HS-27A (cell line): ENCODE results near the gene PITX2.

Source experiments
- DNase-seq: peaks from one replicate; pipeline ENCODE4 v3.0.0-alpha.2; 2012; ENCODE audit warnings: low read depth, missing footprints

Gene PITX2

DNA sequence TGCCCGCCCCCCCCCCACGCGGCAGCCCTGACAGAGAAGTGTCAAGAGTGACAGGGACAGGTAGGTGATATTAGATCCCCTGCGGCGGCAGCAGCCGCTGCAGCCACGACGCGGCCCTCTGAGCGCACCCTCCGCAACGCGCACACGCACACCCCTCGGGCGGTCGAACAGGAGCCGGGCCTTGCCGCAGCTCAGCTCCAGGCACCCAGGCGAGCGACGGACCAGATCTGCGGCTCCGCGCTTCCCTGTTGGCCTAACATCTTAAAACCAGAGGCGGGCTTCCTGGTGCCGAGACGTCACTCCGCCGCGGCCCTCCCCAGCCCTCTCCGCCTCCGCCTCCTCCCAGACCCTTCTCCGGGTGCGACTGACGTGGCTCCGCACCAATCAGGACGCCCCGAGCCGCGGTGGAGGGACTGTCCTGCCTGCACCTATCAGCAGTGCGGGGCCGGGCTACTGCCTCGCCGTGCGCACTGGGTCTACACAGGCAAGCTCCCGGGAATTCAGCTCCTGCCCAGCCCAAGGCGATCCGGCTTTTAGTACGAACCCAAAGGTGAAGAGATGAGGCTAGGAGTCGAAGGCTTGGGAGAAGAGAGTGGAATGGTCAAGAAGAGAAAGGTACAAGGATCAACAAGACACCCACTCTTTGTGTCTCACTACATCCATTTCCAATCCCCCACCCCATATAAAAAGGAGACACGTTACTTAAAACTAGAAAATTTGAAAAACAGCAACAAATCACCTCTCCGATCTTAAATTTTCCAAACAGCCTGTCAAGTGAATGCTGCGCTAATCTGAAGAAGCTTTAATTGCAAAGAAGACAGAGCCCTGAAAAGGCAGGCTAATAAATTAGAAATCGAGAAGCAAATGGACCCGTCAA, at the start of gene PITX2:
Gene PITX2 (minus strand): TSS at position 237 of the 877 bp plus-strand sequence. CDS start 617 bp downstream, outside the sequence.
- DNase-seq, result peak; percentile 88

DNA sequence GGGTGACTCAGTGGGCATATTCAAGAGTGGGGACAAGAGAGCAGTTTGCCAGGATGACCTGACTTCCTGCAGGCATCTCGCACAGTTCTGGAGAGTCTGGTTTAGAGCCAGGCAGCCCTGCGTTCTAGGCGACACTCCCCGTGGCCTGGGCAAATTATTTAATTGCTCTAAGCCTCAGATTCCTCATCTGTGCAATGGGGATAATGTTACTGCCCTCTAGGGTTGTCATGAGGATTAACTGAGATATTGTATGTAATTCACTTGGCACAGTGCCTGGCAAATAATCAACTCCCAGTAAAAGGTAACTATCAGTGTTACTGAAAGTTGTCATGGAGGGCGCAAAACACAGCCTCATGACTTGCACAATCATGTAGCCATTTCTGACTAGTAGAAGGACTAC, 48.8 kb upstream of the PITX2 start:
- DNase-seq, result no peak

DNA sequence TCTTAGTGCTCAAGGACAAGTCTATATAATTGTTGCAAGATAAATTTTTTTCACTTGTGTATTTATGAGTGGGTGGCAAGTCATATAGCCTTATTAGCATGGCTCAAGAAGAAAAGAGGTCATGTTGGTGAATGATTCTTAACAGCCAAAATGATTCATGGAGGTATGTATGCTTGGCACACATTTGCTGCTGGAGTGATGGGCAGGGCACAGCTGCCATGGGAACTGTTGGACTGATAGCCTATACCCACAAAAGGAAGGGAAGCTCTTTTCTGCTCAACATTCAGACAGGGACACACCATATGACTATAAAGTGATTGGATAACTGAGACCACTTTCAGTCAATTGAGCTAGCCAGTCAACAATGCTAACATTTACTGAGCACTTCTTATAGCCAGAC, 46.8 kb upstream of the PITX2 start:
- DNase-seq, result no peak

DNA sequence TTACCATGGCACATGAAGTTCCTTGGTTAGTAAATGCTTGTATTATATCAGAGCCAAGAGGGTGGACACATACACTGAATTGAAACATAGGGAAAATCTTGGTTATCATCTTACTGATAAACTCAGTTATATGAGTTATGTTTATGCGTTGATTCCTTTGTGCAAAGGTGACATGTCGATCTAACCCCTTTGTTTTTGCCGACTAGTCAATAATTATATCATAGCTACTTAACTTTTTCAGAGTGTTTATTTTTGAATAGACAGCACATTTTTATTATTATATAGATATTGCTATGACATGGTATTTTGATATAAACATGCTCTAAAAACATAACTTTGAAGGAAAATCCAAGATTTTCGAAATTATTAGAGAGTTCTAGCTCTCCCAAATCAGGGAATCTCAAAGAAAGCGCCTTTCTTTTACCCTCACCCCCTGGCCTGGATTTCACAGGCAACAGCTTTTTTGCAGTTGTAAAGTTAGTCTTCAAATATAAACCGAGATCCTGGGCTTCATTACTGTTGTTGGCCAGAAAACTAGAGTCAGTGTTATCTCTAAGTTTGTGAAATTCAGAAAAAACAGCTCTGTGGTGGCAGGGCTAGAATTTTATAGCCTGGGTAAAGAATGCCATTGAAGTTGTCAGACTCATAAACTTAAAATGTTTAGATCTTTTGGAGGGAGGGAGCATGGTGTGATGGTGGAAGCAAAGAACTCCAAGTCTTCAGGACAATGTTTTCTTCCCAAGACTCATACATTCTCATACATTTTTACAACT, 45.8 kb upstream of the PITX2 start:
- no peak for DNase-seq

DNA sequence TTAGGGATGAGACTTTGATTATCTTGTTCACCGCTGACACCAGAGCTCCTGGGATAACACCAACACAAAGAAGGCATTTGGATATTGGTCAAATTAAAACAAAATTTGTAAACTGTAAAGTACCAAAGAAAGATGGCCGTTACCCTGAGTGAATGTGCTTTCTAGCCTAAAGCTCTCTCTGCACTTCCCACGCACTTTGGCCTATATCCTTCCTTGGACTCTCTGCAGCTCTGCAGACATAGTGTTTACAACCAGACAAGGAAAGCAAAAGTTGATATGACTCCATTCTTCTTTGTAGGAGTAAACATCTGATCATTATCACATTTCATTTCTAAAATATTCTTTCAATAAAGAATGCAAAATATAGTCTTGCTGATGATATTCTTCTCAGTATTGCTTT, 44.8 kb upstream of the PITX2 start:
- DNase-seq, result no peak

DNA sequence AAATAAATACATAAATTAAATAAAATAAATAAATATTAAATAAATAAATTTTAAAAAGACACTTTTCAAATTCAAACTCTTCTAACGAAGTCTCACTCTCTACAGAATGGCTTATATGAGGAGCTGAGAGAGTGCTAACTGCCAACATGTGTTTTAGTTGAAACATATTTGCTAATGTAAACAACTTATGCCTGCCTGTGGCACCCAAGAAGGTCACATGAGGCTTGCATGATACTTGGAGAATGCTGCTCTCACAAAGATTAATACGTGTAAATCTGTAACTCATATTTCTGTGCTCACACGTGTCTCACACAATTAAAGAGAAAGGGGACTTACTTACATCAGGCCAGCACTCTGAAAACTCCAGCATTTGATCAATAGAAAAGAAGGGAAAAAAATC, 43.2 kb upstream of the PITX2 start:
- no peak for DNase-seq

DNA sequence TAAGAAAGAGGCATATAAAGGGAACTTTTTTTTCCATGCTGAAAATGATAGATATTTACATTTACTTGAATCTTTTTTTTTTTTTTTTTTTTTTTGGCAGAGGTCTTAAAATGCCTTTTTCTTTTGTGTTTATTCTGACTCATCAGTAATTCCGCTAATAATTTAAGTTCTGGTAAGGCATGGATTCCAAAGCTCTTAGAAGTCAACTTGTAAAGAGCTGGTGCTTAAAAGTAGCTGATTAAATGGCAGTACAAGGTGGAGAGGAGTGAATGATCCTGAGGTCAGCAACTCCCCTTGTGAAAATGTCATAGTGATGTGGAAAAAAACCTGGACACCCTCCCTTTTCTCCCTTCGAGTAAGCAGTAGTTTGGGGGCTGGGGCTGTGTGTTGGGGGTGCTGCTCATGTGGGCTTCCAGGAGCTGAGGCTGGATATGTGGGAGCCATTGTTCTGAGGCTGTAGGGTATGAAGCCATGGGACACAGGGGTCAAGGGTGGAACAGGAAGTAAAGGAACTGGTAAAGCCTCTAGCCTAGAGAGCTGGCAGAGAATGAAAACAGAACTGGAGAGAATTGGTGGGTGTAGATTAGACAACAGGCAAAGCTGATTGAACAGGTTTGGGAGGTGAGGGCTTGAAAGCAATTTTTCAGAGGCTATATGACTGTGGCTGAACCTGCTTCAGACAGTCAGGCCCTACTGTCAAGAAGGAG, 41.0 kb upstream of the PITX2 start:
- peak; percentile 70 for DNase-seq

DNA sequence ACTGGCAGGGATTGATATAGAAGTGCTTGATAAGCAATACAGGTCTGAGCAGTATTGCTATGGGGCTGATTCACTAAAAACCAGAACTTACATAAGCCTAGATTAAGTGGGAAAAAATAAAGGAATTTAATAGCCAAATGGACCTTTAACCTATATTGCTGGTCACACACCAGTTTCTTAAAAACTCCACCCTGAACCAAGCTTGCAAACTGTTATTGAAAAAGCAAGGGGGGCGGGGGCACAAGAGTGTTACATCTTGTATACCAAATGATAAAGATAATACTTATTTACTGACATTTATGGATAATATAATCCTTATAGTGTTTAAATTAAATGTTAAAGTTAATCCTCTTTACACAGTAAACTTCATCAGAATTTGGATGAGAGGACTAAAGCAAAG, 40.3 kb upstream of the PITX2 start:
- no peak for DNase-seq

DNA sequence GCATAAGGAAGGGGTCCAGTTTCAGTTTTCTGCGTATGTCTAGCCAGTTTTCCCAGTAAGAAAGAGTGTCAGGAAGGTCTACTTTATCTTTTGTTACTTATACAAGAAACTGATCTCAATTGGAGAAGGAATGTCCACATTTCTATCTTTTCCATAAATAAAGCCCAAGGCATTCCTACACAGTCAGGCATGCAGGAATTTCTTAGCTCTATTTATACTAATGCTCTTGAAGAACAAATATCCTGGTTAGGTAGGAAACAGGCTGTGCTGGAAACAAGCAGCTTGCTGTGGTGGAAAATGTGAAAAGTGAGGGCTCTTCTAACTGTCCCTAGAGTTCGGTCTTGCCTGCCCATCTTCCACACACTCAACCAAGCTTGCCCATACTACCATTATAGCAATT, 37.9 kb upstream of the PITX2 start:
- no peak for DNase-seq

DNA sequence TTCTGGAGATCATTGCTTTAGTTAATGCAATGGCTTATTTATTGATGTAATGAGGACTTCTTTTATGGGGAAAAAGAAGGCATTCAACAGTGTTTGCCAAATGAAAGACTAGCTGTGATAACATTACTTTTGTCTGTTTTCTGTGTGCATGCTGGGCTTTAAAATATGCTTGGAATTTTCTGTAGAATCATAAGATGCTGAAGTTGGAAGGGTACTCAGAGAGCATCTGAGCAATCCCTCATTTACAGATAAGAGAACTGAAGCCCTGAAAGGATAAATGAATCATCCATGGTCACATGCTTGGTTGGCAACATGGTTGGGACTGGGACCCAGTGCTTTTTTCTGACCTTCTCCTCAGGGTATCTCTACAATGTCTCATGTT, 31.4 kb upstream of the PITX2 start:
- peak; percentile 70 for DNase-seq

DNA sequence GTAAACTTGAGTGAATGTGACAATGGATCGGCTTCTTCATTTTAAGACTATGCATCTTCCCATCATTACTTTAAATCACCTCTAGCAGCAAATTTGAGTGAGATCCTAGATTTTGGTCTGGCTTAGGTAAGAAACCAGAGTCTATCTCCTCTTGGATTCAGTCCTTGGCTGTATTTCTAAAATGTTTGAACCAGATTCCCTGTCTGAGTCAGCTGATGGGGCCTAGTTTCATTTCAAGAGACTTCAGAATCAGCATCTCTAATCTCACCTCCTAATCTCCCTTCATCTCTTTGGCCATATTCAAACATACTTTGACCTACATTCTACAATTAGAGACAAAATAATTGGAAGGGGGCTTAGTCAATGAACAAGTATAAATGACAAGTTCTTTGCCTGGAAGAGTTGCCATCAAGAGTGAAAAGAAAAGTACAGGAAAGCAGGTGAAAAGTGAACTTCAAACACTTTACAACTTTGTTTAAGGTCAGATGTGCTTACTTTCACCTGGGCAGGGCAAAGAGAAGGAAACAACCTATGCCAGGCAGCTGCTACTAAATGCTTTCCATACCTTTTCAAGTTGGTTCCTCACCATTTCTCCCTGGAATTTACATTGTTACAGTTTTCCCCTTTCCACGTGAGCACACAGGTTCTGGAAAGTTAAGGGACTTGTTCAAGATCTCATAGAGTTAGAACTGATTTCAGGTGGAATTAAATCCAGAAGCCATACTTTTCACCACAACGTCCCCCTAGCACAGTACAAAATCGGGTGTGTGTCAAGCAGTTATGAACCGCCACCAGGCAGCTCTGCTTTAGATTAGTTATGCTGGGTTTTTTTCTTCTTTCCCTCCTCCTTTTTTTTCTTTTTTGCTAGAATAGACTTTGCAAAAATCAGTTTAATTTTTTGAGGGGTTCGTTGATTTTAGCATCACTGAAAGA, 30.7 kb upstream of the PITX2 start:
- no peak for DNase-seq

DNA sequence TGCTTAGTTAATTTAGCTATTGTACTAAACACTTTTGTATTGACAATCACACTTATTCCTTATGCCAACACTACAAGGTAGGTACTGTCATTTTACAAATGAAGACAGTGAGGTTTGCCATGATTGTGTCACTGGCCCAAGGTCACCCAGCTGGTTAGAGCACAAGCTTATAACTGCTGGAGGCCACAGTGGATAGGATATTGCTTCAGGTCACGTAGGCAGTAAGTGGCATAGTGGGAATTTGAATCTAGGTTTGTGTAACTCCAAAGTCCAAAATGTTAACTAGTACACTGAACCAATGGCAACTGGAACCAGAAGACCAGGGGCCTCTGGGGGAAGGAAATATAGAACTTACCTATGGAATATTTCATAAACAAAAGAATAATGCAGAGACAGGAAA, 21.1 kb upstream of the PITX2 start:
- DNase-seq, result no peak

DNA sequence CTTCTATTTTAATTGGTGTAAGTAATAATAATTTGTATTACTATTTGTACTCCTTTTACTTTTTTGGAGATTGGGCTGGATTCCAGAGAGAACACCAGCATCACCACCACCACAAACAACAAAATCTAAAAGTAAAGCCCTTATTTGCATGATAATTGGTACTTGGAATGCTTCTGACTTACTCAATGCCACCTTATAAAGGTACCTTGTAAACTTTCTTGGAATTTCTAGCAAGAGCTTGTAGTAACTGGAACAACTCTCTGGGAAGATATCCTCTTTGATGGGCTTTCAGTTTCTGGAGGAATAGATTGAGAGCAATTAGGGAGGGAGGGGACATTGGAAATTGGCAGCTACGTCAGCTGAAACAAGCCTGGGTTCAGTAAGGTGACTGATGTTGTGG, 20.2 kb upstream of the PITX2 start:
- no peak for DNase-seq

DNA sequence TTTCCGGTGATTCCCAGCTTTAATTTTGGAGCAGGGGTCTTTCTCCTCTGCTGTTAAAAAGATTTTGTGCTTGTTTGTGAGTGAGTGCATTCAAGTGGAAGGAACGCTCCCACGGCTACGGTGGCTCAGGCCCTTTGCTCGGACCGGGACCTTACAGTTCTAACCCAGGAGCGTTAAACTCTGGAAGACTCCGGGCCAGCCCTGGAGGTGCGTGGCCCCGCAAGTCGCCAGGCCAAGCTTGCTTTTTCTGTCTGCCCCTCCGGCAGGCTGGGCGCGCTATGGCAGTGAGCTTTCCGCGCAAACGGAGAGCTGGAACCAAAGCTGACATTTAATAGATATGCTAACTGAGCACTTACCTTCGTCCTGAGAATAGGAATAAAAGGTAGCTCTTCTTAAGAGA, 18.3 kb upstream of the PITX2 start:
- DNase-seq, result no peak

DNA sequence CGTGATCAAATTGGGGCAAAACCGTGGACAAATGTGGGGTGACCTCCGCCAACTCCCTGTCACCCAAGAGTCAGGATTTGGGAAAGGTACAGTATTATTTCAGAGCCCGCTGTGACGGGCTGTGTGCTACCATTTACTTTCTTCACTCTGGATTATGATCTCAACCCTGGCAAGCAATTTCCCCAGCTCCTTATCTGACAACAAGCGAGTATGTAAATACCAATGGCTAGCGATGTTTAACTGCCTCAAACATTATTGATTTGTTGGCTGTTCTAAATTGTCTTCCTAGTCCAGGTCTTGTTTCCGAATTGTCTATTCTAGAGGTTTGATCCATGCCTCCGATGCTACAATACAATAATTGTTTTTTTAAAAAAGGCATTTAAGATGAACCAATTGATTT, 17.7 kb upstream of the PITX2 start:
- no peak for DNase-seq

DNA sequence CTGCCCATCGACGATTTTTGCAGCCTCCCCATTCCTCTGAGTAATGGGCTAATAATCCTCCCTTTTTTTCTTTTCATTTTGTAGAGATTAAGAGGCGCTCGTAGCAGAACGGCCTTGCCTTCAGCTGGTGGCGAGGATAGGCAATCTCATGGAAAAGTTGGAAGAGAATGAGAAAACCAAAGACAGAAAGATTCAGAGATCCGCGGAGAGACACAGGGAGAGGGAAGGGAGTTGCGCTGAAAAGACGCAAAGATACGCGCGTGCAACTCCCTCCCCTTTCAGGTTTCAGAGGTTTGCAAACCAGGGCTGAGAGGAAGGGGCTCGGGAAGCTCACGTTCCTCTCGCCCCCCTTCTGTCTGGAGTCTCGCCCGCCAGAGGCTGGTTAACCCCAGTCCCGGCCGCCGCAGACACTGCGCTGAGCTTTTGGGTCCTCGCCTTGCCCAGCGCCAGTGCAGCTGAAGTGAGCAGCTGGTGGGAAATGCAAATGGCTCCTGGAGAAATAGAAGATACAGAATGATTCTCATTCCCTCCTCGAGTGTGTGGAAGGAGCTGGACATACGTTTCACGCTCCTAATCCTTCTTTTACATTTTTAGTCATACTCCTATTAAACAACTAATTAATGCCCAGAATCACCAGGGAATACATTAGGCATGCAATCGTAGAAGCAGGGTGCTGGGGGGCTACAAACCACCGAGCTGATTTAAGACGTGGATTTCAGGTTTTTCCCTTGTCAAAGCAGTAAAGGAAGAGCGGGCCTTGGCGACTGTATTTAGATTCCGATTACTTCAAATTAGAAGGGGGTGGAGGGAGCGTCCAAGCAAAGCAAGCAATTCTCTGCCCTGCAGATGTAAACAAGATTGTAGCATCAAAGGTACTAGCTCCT, 16.6 kb upstream of the PITX2 start:
- DNase-seq, result no peak

DNA sequence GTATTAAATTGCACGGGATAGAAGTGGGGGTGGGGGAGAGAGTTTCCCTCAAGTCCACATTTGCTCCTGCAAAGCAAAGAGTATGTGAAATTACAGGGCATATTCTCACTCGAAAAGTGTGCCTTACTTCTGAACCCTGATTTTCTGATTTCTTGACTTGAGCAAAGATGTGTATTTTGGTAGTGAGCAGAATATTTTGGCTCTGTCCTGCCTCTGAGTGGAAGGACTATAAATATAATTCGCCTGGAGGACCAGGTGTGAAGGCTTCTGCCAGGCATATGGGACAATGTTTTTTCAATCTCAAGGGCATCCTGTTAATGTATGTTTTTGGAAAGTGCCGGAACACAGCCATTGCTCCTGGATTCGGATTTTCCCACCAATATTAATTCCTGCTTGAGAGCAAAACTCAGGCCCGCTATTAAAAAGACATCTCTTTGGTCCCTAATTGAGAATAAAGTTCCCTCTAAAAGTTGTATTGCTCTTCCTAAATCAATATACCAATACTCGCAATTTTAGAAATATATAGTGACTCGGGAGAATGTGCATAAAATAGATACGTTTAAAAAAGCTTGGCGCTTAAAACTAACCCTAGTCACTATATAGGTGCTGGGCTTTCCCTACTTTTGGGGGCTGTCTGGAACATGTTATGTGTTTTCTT, 15.3 kb upstream of the PITX2 start:
- no peak for DNase-seq

DNA sequence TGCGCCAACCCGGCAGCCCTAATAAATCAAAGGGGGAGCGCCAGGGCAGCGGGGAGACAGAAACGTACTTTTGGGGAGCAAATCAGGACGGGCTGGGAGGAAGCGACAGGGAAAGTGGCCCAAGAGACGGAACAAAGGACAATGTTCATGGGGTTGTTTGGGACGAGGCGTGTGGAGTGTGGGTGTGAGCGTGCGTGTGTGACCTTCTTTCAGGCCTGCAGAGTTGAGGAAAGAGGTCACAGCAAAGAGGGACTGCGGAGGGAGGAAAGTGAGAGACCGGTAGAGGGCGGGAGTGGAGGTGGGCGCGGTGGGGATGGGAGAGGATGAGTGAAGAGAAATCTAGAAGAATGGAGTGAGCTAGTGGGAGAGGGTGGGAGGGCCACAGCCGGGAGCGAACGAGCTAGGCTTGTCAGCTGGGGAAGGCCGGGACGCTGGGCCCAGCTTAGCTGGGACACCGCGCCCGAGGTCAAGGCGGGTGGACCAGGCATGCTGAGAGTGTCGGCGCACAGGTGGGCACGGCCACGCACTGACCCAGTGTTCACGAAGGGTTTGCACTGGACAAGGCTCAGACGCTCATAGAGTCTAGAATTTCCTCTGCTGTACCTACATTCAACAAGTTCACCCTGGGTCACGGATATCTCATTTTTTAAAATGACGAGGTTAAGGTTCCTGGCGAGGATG, 14.7 kb upstream of the PITX2 start:
- DNase-seq, result no peak

DNA sequence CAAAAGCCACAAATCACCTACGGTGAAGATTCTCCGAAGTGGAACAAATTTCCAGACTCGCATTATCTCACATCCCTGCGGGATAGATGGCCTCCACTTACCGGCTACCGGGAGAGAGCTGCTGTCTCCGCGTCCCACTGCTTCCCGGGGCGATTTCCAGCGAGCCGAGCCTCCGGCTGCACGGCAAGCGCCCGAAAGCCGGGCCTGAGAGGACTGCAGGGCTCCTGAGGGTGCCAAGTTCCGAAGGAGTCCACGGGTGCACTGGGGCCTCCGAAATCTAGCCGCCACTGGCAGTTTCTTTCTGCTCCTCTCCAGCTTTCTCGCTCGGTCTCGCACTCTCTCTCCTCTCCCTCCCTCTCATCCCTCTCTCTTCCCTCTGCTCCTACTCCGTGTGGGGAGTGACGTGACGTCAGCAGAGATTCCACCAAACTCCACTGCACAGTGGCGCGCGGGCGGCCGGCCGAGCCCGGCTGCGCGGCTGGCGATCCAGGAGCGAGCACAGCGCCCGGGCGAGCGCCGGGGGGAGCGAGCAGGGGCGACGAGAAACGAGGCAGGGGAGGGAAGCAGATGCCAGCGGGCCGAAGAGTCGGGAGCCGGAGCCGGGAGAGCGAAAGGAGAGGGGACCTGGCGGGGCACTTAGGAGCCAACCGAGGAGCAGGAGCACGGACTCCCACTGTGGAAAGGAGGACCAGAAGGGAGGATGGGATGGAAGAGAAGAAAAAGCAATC, 14.0 kb upstream of the PITX2 start:
- peak; percentile 85 for DNase-seq
